ENCODE data around the gene LRIG1.

DNA sequence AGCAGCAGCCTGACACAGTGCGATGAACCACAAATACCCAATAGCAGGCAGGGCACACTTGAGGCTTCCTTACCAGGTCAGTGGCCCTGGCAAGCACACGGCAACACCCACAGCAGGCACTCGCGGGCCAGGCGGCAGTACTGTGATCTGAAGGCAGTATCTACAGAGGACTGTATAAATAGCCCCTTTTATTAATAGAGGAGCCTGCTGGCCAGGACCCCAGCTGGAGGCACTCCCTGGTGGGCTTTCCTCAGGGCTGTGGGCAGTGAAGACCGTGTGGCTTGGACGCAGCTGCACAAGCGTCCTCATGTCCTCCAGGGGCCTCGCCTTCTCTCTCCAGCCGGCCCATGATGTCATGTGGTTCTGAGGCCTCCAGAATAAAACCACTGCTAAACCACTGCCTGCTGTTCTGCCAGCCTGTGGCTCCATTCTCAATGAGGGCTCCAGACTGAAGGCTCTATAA is 44.1 kb downstream of the LRIG1 start:
- TF ChIP-seq EZH2 (IDR thresholded peaks at IDR 0.05; ENCODE audit: borderline replicate concordance, low read depth, low read length, poor library complexity, severe bottlenecking): no peak
- TF ChIP-seq, protein P1, sequence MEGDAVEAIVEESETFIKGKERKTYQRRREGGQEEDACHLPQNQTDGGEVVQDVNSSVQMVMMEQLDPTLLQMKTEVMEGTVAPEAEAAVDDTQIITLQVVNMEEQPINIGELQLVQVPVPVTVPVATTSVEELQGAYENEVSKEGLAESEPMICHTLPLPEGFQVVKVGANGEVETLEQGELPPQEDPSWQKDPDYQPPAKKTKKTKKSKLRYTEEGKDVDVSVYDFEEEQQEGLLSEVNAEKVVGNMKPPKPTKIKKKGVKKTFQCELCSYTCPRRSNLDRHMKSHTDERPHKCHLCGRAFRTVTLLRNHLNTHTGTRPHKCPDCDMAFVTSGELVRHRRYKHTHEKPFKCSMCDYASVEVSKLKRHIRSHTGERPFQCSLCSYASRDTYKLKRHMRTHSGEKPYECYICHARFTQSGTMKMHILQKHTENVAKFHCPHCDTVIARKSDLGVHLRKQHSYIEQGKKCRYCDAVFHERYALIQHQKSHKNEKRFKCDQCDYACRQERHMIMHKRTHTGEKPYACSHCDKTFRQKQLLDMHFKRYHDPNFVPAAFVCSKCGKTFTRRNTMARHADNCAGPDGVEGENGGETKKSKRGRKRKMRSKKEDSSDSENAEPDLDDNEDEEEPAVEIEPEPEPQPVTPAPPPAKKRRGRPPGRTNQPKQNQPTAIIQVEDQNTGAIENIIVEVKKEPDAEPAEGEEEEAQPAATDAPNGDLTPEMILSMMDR (conservative IDR thresholded peaks at IDR 0.05; ENCODE audit: low read depth, low read length): no peak

Measured in A673 (cell line).